ENCODE data around the gene PRKN.

DNA sequence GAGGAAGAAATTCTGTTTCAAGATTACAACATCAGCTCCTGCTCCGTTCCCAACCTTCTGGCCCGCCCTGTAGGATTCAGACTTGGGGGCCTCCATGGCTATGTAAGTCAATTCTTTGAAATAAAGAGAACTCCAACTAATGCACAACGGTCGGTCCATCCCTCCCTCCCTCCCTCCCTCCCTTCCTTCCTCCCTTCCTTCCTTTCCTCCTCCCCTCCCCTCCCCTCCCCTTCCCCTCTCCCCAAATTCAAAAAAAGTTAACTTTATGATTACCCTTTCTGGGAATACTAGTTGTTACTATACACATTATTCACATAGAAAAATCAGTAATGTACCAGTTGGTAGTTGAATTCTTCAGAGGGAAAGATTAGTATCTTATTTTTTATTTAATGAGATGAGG, 1274.0 kb downstream of the PRKN start:
- TF ChIP-seq, protein P1, sequence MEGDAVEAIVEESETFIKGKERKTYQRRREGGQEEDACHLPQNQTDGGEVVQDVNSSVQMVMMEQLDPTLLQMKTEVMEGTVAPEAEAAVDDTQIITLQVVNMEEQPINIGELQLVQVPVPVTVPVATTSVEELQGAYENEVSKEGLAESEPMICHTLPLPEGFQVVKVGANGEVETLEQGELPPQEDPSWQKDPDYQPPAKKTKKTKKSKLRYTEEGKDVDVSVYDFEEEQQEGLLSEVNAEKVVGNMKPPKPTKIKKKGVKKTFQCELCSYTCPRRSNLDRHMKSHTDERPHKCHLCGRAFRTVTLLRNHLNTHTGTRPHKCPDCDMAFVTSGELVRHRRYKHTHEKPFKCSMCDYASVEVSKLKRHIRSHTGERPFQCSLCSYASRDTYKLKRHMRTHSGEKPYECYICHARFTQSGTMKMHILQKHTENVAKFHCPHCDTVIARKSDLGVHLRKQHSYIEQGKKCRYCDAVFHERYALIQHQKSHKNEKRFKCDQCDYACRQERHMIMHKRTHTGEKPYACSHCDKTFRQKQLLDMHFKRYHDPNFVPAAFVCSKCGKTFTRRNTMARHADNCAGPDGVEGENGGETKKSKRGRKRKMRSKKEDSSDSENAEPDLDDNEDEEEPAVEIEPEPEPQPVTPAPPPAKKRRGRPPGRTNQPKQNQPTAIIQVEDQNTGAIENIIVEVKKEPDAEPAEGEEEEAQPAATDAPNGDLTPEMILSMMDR (IDR thresholded peaks at IDR 0.05; ENCODE audit: poor library complexity, severe bottlenecking): no peak
- TF ChIP-seq RAD21 (conservative IDR thresholded peaks at IDR 0.05) (no peak), TAF1 (IDR thresholded peaks at IDR 0.05; ENCODE audit: low read depth) (no peak), EZH2 (IDR thresholded peaks at IDR 0.05; ENCODE audit: borderline replicate concordance, insufficient read depth, low read length, poor library complexity, severe bottlenecking) (no peak), SMC3 (conservative IDR thresholded peaks at IDR 0.05; ENCODE audit: poor library complexity) (no peak), POLR2AphosphoS5 (IDR thresholded peaks at IDR 0.05) (no peak), MXI1 (conservative IDR thresholded peaks at IDR 0.05; ENCODE audit: poor library complexity, severe bottlenecking) (no peak)
- TF ChIP-seq, protein P2, sequence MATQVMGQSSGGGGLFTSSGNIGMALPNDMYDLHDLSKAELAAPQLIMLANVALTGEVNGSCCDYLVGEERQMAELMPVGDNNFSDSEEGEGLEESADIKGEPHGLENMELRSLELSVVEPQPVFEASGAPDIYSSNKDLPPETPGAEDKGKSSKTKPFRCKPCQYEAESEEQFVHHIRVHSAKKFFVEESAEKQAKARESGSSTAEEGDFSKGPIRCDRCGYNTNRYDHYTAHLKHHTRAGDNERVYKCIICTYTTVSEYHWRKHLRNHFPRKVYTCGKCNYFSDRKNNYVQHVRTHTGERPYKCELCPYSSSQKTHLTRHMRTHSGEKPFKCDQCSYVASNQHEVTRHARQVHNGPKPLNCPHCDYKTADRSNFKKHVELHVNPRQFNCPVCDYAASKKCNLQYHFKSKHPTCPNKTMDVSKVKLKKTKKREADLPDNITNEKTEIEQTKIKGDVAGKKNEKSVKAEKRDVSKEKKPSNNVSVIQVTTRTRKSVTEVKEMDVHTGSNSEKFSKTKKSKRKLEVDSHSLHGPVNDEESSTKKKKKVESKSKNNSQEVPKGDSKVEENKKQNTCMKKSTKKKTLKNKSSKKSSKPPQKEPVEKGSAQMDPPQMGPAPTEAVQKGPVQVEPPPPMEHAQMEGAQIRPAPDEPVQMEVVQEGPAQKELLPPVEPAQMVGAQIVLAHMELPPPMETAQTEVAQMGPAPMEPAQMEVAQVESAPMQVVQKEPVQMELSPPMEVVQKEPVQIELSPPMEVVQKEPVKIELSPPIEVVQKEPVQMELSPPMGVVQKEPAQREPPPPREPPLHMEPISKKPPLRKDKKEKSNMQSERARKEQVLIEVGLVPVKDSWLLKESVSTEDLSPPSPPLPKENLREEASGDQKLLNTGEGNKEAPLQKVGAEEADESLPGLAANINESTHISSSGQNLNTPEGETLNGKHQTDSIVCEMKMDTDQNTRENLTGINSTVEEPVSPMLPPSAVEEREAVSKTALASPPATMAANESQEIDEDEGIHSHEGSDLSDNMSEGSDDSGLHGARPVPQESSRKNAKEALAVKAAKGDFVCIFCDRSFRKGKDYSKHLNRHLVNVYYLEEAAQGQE (IDR thresholded peaks at IDR 0.05; ENCODE audit: borderline replicate concordance): no peak

All from neural cell (in vitro differentiated cells).